ENCODE results near the gene NEU4.
"Not testable (repeated sequence)": the region's sequence is repeated elsewhere in the genome, so short reads cannot be mapped to it uniquely, and the experiment has no call there.

The NEU4 gene

GRCh38 chr2:241823531-241824437, 14.8 kb downstream of the NEU4 start:
- not testable (repeated sequence) for DNase-seq (ENCODE audit: low read depth, low spot score); H3K4me3 ChIP-seq (ENCODE audit: low read length); H3K9me3 ChIP-seq (ENCODE audit: control insufficient read depth, insufficient read depth, low read length); H3K36me3 ChIP-seq (ENCODE audit: control insufficient read depth, insufficient read depth, low read length); H3K27ac ChIP-seq (ENCODE audit: low read length); H3K27me3 ChIP-seq (ENCODE audit: control insufficient read depth, insufficient read depth, low read length); H3K4me1 ChIP-seq (ENCODE audit: control insufficient read depth, insufficient read depth, low read length)
- no CpG with 5 or more reads among the region's 45 CpGs for WGBS (ENCODE audit: insufficient coverage, insufficient read length)

- Histone ChIP-seq H3K4me1 (ENCODE audit: control insufficient read depth, insufficient read depth, low read length) (no peaks in the 10 kb centered on the region), H3K36me3 (ENCODE audit: control insufficient read depth, insufficient read depth, low read length) (no peaks in the 10 kb centered on the region), H3K9me3 (ENCODE audit: control insufficient read depth, insufficient read depth, low read length) (no peaks in the 10 kb centered on the region), H3K4me3 (ENCODE audit: low read length) (no peak overlapping the region), H3K27ac (ENCODE audit: low read length) (no peak overlapping the region), H3K27me3 (ENCODE audit: control insufficient read depth, insufficient read depth, low read length) (no peaks in the 10 kb centered on the region)
- WGBS (ENCODE audit: insufficient coverage, insufficient read length) = no CpG with 5 or more reads among the region's 2 CpGs
- no peak for DNase-seq (ENCODE audit: low read depth, low spot score)
Observed at GRCh38 chr2:241827394-241827793, 18.4 kb downstream of the NEU4 start.

DNA sequence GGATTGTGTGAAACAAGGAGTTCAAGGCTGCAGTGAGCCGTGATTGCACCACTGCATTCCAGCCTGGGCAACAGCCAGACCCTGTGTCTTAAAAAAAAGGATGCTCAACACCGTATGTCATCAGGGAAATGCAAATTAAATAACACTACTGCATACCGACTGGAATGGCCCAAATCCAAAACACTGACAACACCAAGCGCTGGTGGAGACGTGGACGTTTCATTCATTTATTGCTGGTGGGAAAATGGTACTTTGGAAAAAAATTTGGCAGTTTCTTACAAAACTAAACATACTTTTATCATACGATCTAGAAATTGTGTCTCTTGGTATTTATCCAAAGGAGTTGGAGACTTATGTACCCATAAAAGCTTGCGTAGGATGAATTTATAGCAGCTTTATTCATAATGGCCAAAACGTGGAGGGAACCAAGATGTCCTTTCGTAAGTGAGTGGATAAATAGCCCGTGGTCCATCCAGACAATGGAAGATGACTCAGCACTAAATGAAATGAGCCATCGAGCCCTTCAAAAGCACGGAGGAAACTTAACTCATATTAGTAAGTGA, 24.2 kb downstream of the NEU4 start:
- Histone ChIP-seq H3K27me3 (ENCODE audit: control insufficient read depth, insufficient read depth, low read length) (no peaks in the 10 kb centered on the region), H3K27ac (ENCODE audit: low read length) (no peak overlapping the region), H3K4me1 (ENCODE audit: control insufficient read depth, insufficient read depth, low read length) (no peaks in the 10 kb centered on the region), H3K36me3 (ENCODE audit: control insufficient read depth, insufficient read depth, low read length) (no peaks in the 10 kb centered on the region), H3K9me3 (ENCODE audit: control insufficient read depth, insufficient read depth, low read length) (no peaks in the 10 kb centered on the region), H3K4me3 (ENCODE audit: low read length) (no peak overlapping the region)
- no peak for DNase-seq (ENCODE audit: low read depth, low spot score)
- no CpG with 5 or more reads among the region's 13 CpGs for WGBS (ENCODE audit: insufficient coverage, insufficient read length)

- not testable (repeated sequence) for H3K4me3 ChIP-seq (ENCODE audit: low read length); H3K9me3 ChIP-seq (ENCODE audit: control insufficient read depth, insufficient read depth, low read length); H3K36me3 ChIP-seq (ENCODE audit: control insufficient read depth, insufficient read depth, low read length); H3K27ac ChIP-seq (ENCODE audit: low read length); DNase-seq (ENCODE audit: low read depth, low spot score); H3K4me1 ChIP-seq (ENCODE audit: control insufficient read depth, insufficient read depth, low read length); H3K27me3 ChIP-seq (ENCODE audit: control insufficient read depth, insufficient read depth, low read length)
- WGBS (ENCODE audit: insufficient coverage, insufficient read length) = no CpG with 5 or more reads among the region's 28 CpGs
Observed at GRCh38 chr2:241833756-241834526, 24.9 kb downstream of the NEU4 start.

DNA sequence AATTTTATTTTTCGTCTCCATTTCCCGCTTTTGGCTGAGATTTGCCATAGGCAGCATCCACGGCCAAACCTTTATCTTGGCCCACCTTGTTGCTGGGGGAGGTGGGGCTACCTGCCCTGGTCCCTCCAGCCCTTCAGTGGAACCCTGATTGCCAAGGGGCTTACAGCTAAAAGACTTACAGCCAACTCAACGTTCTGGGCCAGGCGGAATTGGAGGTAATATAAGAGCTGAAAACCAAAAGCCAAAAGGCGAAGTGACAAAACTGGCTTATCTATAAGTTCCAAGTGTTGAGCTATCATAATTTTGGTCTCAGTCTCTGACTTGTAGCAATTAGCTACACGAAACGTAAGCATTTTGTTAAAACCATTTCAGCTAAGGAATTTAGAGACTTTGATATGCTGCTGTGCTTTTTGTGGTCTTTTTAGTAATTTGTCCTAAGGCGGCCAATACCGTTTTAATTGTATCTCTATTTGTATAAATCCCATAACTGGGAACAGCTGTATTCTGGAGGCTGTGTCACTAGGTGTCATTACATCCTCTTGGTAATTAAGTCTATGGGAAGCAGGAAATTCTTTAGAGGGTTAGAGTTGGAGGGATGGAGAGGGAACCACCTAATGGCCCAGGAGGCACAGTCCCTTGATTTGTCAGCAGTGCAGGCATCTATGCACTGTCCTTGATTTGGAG, 25.7 kb downstream of the NEU4 start:
- Histone ChIP-seq H3K4me1 (ENCODE audit: control insufficient read depth, insufficient read depth, low read length) (no peaks in the 10 kb centered on the region), H3K27ac (ENCODE audit: low read length) (no peak overlapping the region), H3K36me3 (ENCODE audit: control insufficient read depth, insufficient read depth, low read length) (no peaks in the 10 kb centered on the region), H3K27me3 (ENCODE audit: control insufficient read depth, insufficient read depth, low read length) (no peaks in the 10 kb centered on the region), H3K4me3 (ENCODE audit: low read length) (no peak overlapping the region), H3K9me3 (ENCODE audit: control insufficient read depth, insufficient read depth, low read length) (no peaks in the 10 kb centered on the region)
- WGBS (ENCODE audit: insufficient coverage, insufficient read length) = no CpG with 5 or more reads among the region's 10 CpGs
- DNase-seq (ENCODE audit: low read depth, low spot score) = no peak

DNA sequence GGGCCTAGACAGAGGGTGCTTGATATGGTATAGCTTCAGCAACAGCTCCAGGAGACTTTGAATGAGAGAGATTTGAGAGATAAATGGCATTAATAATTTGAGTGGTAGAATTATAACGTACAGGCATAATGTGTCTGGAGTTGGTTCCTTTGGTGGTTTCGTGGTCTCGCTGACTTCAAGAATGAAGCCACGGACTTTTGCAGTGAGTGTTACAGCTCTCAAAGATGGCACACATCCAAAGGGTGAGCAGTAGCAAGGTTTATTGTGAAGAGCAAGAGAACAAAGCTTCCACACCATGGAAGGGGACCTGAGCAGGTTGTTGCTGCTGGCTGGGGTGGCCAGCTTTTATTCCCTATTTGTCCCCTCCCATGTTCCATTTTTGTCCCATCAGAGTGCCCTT, 26.6 kb downstream of the NEU4 start:
- Histone ChIP-seq H3K27ac (ENCODE audit: low read length) (no peak overlapping the region), H3K9me3 (ENCODE audit: control insufficient read depth, insufficient read depth, low read length) (no peaks in the 10 kb centered on the region), H3K4me1 (ENCODE audit: control insufficient read depth, insufficient read depth, low read length) (no peaks in the 10 kb centered on the region), H3K36me3 (ENCODE audit: control insufficient read depth, insufficient read depth, low read length) (no peaks in the 10 kb centered on the region), H3K4me3 (ENCODE audit: low read length) (no peak overlapping the region), H3K27me3 (ENCODE audit: control insufficient read depth, insufficient read depth, low read length) (no peaks in the 10 kb centered on the region)
- DNase-seq (ENCODE audit: low read depth, low spot score) = no peak
- WGBS (ENCODE audit: insufficient coverage, insufficient read length) = 100% methylated on average over 1 of the region's 4 CpGs

DNA sequence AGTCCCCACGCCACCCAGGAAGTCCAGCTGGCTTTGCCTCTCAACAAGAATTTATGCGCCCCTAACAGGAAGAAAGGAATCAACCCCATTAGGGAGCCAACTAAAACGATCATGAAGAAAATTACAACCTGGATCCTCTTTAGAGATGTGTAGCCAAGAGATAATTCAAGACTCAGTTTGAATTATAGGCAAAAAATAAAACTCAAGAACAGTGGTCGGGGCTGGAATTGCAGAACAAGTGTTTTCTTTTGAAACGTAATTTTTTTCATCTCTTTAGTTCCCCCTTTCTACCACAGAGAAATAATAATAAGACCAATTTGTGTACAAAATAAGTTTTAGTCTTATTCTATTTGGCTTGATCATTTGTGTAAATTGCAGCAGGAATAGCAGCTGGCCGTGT, 27.3 kb downstream of the NEU4 start:
- WGBS (ENCODE audit: insufficient coverage, insufficient read length) = no CpG with 5 or more reads among the region's 6 CpGs
- H3K27me3 ChIP-seq (ENCODE audit: control insufficient read depth, insufficient read depth, low read length) = no peaks in the 10 kb centered on the region
- no peaks in the 10 kb centered on the region for H3K9me3 ChIP-seq (ENCODE audit: control insufficient read depth, insufficient read depth, low read length)
- no peak for DNase-seq (ENCODE audit: low read depth, low spot score)
- H3K27ac ChIP-seq (ENCODE audit: low read length) = no peak overlapping the region
- no peak overlapping the region for H3K4me3 ChIP-seq (ENCODE audit: low read length)
- H3K4me1 ChIP-seq (ENCODE audit: control insufficient read depth, insufficient read depth, low read length) = no peaks in the 10 kb centered on the region
- H3K36me3 ChIP-seq (ENCODE audit: control insufficient read depth, insufficient read depth, low read length) = no peaks in the 10 kb centered on the region

DNA sequence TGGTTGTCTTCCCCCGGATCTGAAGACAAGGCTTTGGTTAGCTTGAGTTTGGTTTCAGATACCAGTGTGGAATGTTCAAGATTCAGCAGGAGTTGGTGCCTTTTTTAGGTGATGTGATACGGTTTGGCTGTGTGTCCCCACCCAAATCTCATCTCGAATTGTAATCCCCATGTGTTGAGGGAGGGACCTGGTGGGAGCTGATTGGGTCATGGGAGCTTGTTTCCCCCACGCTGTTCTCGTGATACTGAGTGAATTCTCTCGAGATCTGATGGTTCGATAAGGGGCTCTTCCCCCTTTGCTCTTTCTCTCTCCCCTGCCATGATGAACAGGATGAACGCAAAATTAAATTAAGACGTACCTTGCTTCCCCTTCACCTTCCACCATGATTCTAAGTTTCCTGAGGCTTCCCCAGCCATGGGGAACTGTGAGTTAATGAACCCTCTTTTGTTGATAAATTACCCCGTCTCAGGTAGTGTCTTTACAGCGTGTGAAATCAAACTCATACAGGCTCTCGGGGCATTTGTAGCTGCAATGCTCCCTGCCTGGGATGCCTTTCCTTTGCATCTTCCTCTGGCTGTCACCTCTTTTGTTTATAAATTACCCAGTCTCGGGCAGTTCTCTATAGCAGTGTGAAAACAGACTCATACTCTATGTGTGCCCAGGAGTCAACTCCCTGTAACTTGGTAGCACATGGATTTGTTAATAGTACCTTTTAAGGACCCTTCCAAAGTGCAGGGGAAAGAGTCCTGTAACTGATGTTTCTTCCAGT, 28.4 kb downstream of the NEU4 start:
- WGBS (ENCODE audit: insufficient coverage, insufficient read length) = no CpG with 5 or more reads among the region's 13 CpGs
- H3K4me1 ChIP-seq (ENCODE audit: control insufficient read depth, insufficient read depth, low read length) = no peaks in the 10 kb centered on the region
- no peaks in the 10 kb centered on the region for H3K27me3 ChIP-seq (ENCODE audit: control insufficient read depth, insufficient read depth, low read length)
- no peak for DNase-seq (ENCODE audit: low read depth, low spot score)
- no peaks in the 10 kb centered on the region for H3K9me3 ChIP-seq (ENCODE audit: control insufficient read depth, insufficient read depth, low read length)
- H3K27ac ChIP-seq (ENCODE audit: low read length) = no peak overlapping the region
- H3K4me3 ChIP-seq (ENCODE audit: low read length) = no peak overlapping the region
- H3K36me3 ChIP-seq (ENCODE audit: control insufficient read depth, insufficient read depth, low read length) = no peaks in the 10 kb centered on the region

DNA sequence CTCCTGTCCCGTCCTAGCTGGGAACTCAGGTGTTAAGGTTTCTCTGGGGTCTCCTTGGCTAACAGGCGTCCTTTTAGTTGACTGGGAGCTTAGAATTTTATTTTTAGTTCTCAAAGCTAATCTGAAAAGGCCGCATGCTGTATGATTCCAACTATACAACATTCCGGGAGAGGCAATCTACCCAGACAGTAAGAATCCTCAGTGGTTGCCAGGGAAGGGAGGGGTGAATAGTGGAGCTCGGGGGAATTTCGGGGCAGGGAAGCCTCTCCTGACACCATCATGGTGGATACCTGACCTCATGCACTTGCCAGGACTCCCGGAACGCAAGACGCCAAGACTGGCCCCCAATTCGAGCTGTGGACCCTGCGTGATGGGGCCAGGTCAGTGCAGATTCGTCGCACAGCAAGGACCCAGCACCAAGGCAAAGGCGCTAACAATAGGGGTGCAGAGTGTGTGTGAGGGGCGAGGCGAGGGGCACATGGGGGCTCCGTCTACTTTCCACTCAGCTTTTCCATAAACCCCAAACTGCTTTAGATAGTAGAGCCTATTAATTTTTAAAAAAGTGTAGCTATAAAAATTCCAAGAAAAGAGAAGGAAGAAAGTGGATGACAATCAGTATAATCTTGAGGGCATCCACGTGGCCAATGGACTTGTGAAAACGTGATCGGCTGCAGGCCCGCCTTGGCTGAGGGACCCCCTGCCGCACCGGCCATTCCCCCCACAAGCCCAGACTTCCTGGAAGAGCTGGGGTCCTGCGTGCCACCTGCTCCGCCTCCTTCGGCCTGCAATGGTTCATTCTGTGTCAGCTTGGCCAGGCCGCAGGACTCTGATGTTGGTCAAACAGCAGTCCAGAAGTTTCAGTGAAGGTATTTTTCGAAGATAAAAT, 32.4 kb downstream of the NEU4 start:
- Histone ChIP-seq H3K4me3 (ENCODE audit: low read length) (no peak overlapping the region), H3K4me1 (ENCODE audit: control insufficient read depth, insufficient read depth, low read length) (no peaks in the 10 kb centered on the region), H3K9me3 (ENCODE audit: control insufficient read depth, insufficient read depth, low read length) (no peaks in the 10 kb centered on the region), H3K36me3 (ENCODE audit: control insufficient read depth, insufficient read depth, low read length) (no peaks in the 10 kb centered on the region), H3K27ac (ENCODE audit: low read length) (no peak overlapping the region), H3K27me3 (ENCODE audit: control insufficient read depth, insufficient read depth, low read length) (no peaks in the 10 kb centered on the region; the same call in none of the 2 replicates)
- no CpG with 5 or more reads among the region's 28 CpGs for whole genome bisulfite sequencing (ENCODE audit: insufficient coverage, insufficient read length)
- DNase-seq (ENCODE audit: low read depth, low spot score) = no peak
